Measurements from ENCODE around the gene NDUFA3.

The NDUFA3 gene

DNA sequence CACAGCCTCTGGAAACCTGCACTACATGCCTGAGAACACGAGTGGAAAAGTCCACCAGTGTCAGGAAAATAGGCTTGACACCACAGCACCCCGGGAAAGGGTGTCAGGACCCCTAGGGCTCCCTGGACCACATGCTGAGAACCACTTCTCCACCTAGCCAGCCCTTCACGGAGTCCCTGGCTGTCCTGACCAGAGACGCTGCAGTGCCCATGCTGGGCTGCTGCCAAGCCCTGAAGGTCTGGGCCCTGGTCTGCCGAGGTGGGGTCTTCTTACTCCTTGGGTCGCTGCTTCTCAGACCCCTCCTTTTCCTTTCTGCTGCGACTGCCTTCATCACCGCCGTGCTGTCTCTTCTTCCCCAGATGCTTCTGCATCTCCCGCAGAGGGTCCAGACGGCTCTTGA, 53.8 kb downstream of the NDUFA3 start:
- H2BK120ac ChIP-seq (ENCODE audit: low read depth, low read length): no peak overlapping the region
- no peak overlapping the region for H3K4me3 ChIP-seq (ENCODE audit: insufficient read depth in 1 of 2, low read depth in 1 of 2, low read length in 2 of 2)
- peaks cover 63 to 65% of the 10 kb centered on the region in 2 experiments for H3K36me3 ChIP-seq (ENCODE audit: control insufficient read depth in 1 of 2, insufficient read depth in 2 of 2, low read depth in 1 of 2, low read length in 2 of 2)
- H3K18ac ChIP-seq (ENCODE audit: low read depth in 1 of 2, low read length in 2 of 2): no peak overlapping the region
- no peaks in the 10 kb centered on the region for H3K9me3 ChIP-seq (ENCODE audit: control insufficient read depth, low read length)
- peaks cover 45% of the 10 kb centered on the region for H3K79me1 ChIP-seq (replicated peaks; ENCODE audit: low read length, poor library complexity, severe bottlenecking)
- H2BK5ac ChIP-seq (ENCODE audit: low read depth, low read length, poor library complexity, severe bottlenecking): no peak overlapping the region
- no peak for DNase-seq
- H4K91ac ChIP-seq (ENCODE audit: low read length): no peak overlapping the region
- no peak overlapping the region for H3K9ac ChIP-seq (ENCODE audit: low read length)
- no peaks in the 10 kb centered on the region for H3K27me3 ChIP-seq (ENCODE audit: control insufficient read depth in 1 of 2, insufficient read depth in 1 of 2, low read length in 2 of 2)
- no peak overlapping the region for H2BK12ac ChIP-seq (ENCODE audit: low read length in 2 of 2)
- H3K14ac ChIP-seq (ENCODE audit: low read length in 2 of 2): no peak overlapping the region
- H3K4me2 ChIP-seq (ENCODE audit: low read length, poor library complexity, severe bottlenecking): no peak overlapping the region
- H3K23ac ChIP-seq (ENCODE audit: low read length in 2 of 2): no peak overlapping the region
- H3K4ac ChIP-seq (ENCODE audit: low read depth in 1 of 2, low read length in 2 of 2): no peak overlapping the region
- H2AFZ ChIP-seq (ENCODE audit: low read depth, low read length): no peak overlapping the region
- H2AK5ac ChIP-seq (ENCODE audit: low read length, severe bottlenecking): no peak overlapping the region
- 91% methylated on average over 11 of the region's 11 CpGs for WGBS
- no peak overlapping the region for H4K8ac ChIP-seq (ENCODE audit: low read length)
- peaks cover 19% of the 10 kb centered on the region for H3K4me1 ChIP-seq (ENCODE audit: control insufficient read depth, insufficient read depth, low read depth, low read length)
- no peak overlapping the region for H2BK15ac ChIP-seq (ENCODE audit: low read depth, poor library complexity, severe bottlenecking)
- no peak overlapping the region for H3K27ac ChIP-seq (ENCODE audit: low read length, poor library complexity, severe bottlenecking)

DNA sequence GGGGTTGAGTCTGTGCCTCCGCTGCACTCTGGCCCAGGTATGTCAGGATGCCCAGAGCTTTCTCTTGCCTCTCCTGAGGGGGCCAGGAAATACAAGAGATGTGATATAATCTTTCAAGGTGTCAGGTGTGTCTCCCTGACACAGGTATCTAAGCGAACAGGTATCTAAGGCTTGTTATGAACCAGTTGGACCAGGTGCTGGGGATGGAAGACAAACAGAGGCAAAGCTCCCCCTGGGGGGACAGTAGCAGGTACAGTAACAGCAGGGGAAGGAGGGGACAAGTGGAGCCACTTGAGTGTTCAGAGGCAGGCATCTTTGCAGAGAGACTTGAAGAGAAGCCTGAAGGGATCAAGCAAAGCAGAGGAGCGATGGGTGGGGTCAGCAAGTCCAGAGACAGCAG, 54.3 kb downstream of the NDUFA3 start:
- Histone ChIP-seq H2BK5ac (ENCODE audit: low read depth, low read length, poor library complexity, severe bottlenecking) (no peak overlapping the region), H3K79me1 (replicated peaks; ENCODE audit: low read length, poor library complexity, severe bottlenecking) (peaks cover 46% of the 10 kb centered on the region), H2AK5ac (ENCODE audit: low read length, severe bottlenecking) (no peak overlapping the region), H3K9ac (ENCODE audit: low read length) (no peak overlapping the region), H3K27ac (ENCODE audit: low read length, poor library complexity, severe bottlenecking) (no peak overlapping the region), H2BK120ac (ENCODE audit: low read depth, low read length) (no peak overlapping the region), H4K91ac (ENCODE audit: low read length) (no peak overlapping the region), H4K8ac (ENCODE audit: low read length) (peak overlapping the region; percentile 24), H2AFZ (ENCODE audit: low read depth, low read length) (no peak overlapping the region), H3K23ac (ENCODE audit: low read length in 2 of 2) (no peak overlapping the region), H3K18ac (ENCODE audit: low read depth in 1 of 2, low read length in 2 of 2) (no peak overlapping the region), H2BK15ac (ENCODE audit: low read depth, poor library complexity, severe bottlenecking) (no peak overlapping the region), H3K27me3 (ENCODE audit: control insufficient read depth in 1 of 2, insufficient read depth in 1 of 2, low read length in 2 of 2) (no peaks in the 10 kb centered on the region), H3K9me3 (ENCODE audit: control insufficient read depth, low read length) (no peaks in the 10 kb centered on the region), H3K14ac (ENCODE audit: low read length in 2 of 2) (no peak overlapping the region), H3K4ac (ENCODE audit: low read depth in 1 of 2, low read length in 2 of 2) (no peak overlapping the region), H3K4me2 (ENCODE audit: low read length, poor library complexity, severe bottlenecking) (no peak overlapping the region), H3K4me3 (ENCODE audit: insufficient read depth in 1 of 2, low read depth in 1 of 2, low read length in 2 of 2) (no peak overlapping the region), H2BK12ac (ENCODE audit: low read length in 2 of 2) (no peak overlapping the region), H3K36me3 (ENCODE audit: control insufficient read depth in 1 of 2, insufficient read depth in 2 of 2, low read depth in 1 of 2, low read length in 2 of 2) (peaks cover 58 to 61% of the 10 kb centered on the region in 2 experiments), H3K4me1 (ENCODE audit: control insufficient read depth, insufficient read depth, low read depth, low read length) (peaks cover 19% of the 10 kb centered on the region)
- WGBS: 96% methylated on average over 3 of the region's 3 CpGs
- DNase-seq: no peak

All from mesenchymal stem cell (in vitro differentiated cells and primary cell).